PC-3 (cell line): ENCODE measurements around the gene TBC1D14. TPM values are rescaled to one million over a fixed set of nuclear protein-coding genes. Genes with fewer than 3 reads are reported as not detected.

ENCODE experiments used
- ATAC-seq: fragments of 200-7000 bp; cut with Tn5 transposase; 2 replicates; pipeline ENCODE4 v1.9.1; 2020; ENCODE audit warnings: mild to moderate bottlenecking, moderate library complexity
- BruUV-seq: library from RNA; stranded (reverse); fragments of 400-500 nt; replicated peaks from 2 replicates; lab custom pipeline; 2021; lab: Mats Ljungman, UMichigan
- CTCF ChIA-PET: fragments of 300-600 bp; sonication (Branson Sonifier 250); formaldehyde crosslinking; loops from one replicate; lab custom pipeline; 2022; ENCODE audit warnings: antibody characterized with exemption; lab: Charles Lee
- POLR2A ChIA-PET: fragments of 300-600 bp; sonication (Branson Sonifier 250); formaldehyde crosslinking; loops from one replicate; lab custom pipeline; 2022; ENCODE audit warnings: antibody characterized with exemption; ENCODE audit not compliant: unreplicated experiment; lab: Charles Lee
- DNase-seq: peaks from one replicate; pipeline ENCODE4 v3.0.0-alpha.2; 2015
- H2AFZ ChIP-seq: fragments of 300-600 bp; sonication (generic); 2 replicates; pipeline ENCODE4 v1.6.0; 2016; ENCODE audit warnings: antibody characterized with exemption, low read length
- H3F3A ChIP-seq: fragments of 300-600 bp; sonication (generic); one replicate; pipeline ENCODE4 v1.6.0; 2017; ENCODE audit warnings: antibody characterized with exemption, low read length, control low read depth, mild to moderate bottlenecking; ENCODE audit not compliant: unreplicated experiment
- H3K27ac ChIP-seq: fragments of 300-600 bp; sonication (generic); 2 replicates; pipeline ENCODE4 v1.5.1; 2016; ENCODE audit warnings: mild to moderate bottlenecking, low read length
- H3K27me3 ChIP-seq: fragments of 300-600 bp; sonication (generic); 2 replicates; pipeline ENCODE4 v1.6.1; 2016; ENCODE audit warnings: low read length, mixed read lengths
- H3K36me3 ChIP-seq: fragments of 300-600 bp; sonication (generic); 2 replicates; pipeline ENCODE4 v1.6.1; 2016; ENCODE audit warnings: low read depth, mixed run types, low read length, mixed read lengths
- H3K4me1 ChIP-seq: fragments of 300-600 bp; sonication (generic); 2 replicates; pipeline ENCODE4 v1.5.1; 2016; ENCODE audit warnings: low read length; ENCODE audit not compliant: insufficient read depth
- H3K4me2 ChIP-seq: fragments of 300-600 bp; sonication (generic); 2 replicates; pipeline ENCODE4 v1.6.0; 2016; ENCODE audit warnings: low read length
- H3K4me3 ChIP-seq: fragments of 300-600 bp; sonication (generic); 2 replicates; pipeline ENCODE4 v1.5.1; 2016; ENCODE audit warnings: mild to moderate bottlenecking, low read length, mixed read lengths
- H3K79me2 ChIP-seq: fragments of 300-600 bp; sonication (generic); 2 replicates; pipeline ENCODE4 v1.6.1; 2017; ENCODE audit warnings: low read length, mixed read lengths
- H3K9ac ChIP-seq: fragments of 300-600 bp; sonication (generic); 2 replicates; pipeline ENCODE4 v1.6.0; 2016; ENCODE audit warnings: mild to moderate bottlenecking, low read length
- H3K9me2 ChIP-seq: fragments of 300-600 bp; sonication (generic); replicated peaks from 2 replicates; pipeline ENCODE4 v1.6.1; 2016; ENCODE audit warnings: mixed run types, low read length, mixed read lengths
- H3K9me3 ChIP-seq: fragments of 300-600 bp; sonication (generic); 2 replicates; pipeline ENCODE4 v1.6.1; 2016; ENCODE audit warnings: low read length, mixed read lengths
- H4K20me1 ChIP-seq: fragments of 300-600 bp; sonication (generic); 2 replicates; pipeline ENCODE4 v1.6.1; 2016; ENCODE audit warnings: low read length, mixed read lengths
- CTCF ChIP-seq: fragments of 300-600 bp; sonication (generic); conservative IDR thresholded peaks from 2 replicates; pipeline ENCODE4 v1.5.1; 2017; ENCODE audit warnings: antibody characterized with exemption, low read depth, mild to moderate bottlenecking, low read length
- EZH2 ChIP-seq: fragments of 300-600 bp; sonication (generic); IDR thresholded peaks from one replicate; pipeline ENCODE4 v1.6.1; 2017; ENCODE audit warnings: antibody characterized with exemption, mild to moderate bottlenecking, low read length; ENCODE audit not compliant: unreplicated experiment
- EZH2phosphoT487 ChIP-seq: fragments of 300-600 bp; sonication (generic); IDR thresholded peaks from 2 replicates; pipeline ENCODE4 v1.6.1; 2018; ENCODE audit warnings: mild to moderate bottlenecking, antibody characterized with exemption, low read length, borderline replicate concordance
- intact Hi-C: fragments of 100-400 bp; cut with micrococcal nuclease; formaldehyde crosslinking; loops from 2 replicates; pipeline ENCODE4 v1.9.0; 2023
- total RNA-seq: library from RNA; depleted of rRNA; stranded (reverse); fragments of >200 nt; gene quantifications from 2 replicates; pipeline ENCODE4 v1.2.3, GENCODE V29; 2014

The TBC1D14 gene
- total RNA-seq, 1 experiment from 2014 or later: 33.0 TPM

GRCh38 chr4:7014815-7015214 is 105.2 kb downstream of the TBC1D14 start:
- no peak overlapping the region for H3K9ac ChIP-seq
- H3K4me1 ChIP-seq: no peaks in the 10 kb centered on the region
- H3K9me2 ChIP-seq: no peaks in the 10 kb centered on the region
- H3K27ac ChIP-seq: no peak overlapping the region
- ChIA-PET CTCF (no interaction called here), POLR2A (interaction anchor here (0.6 kb wide), 1 partner anchor 24 kb away, joined by 9 read pairs; no protein-coding TSS in a partner anchor)
- no peaks in the 10 kb centered on the region for H3K9me3 ChIP-seq
- H3K27me3 ChIP-seq: no peaks in the 10 kb centered on the region
- H3K36me3 ChIP-seq: peaks cover 12% of the 10 kb centered on the region; the same call in 1 of the 2 replicates
- no peaks in the 10 kb centered on the region for H3K79me2 ChIP-seq
- DNase-seq (no peak), ATAC-seq (no peak)
- no peaks in the 10 kb centered on the region for H3F3A ChIP-seq
- no peak overlapping the region for H2AFZ ChIP-seq
- H4K20me1 ChIP-seq: no peaks in the 10 kb centered on the region
- H3K4me2 ChIP-seq: no peak overlapping the region
- no peak overlapping the region for H3K4me3 ChIP-seq
- no peak for TF ChIP-seq CTCF
- TF ChIP-seq EZH2: no peak
- no peak for TF ChIP-seq EZH2phosphoT487
- intact Hi-C loops: no loop called here
- no TSS peak for BruUV-seq

GRCh38 chr4:7015383-7016035 is 105.9 kb downstream of the TBC1D14 start:
- no peaks in the 10 kb centered on the region for H3K27me3 ChIP-seq
- H3K79me2 ChIP-seq: no peaks in the 10 kb centered on the region
- no peak overlapping the region for H3K4me2 ChIP-seq
- no peak for TF ChIP-seq CTCF
- TF ChIP-seq EZH2: no peak
- TF ChIP-seq EZH2phosphoT487: no peak
- no peaks in the 10 kb centered on the region for H3K4me1 ChIP-seq
- no peak overlapping the region for H3K9ac ChIP-seq
- H3K4me3 ChIP-seq: no peak overlapping the region
- ChIA-PET CTCF (no interaction called here), POLR2A (interaction anchor here (0.6 kb wide), 1 partner anchor 23 kb away, joined by 9 read pairs; no protein-coding TSS in a partner anchor)
- H3K36me3 ChIP-seq: peaks cover 12% of the 10 kb centered on the region; the same call in 1 of the 2 replicates
- intact Hi-C loops: no loop called here
- no peaks in the 10 kb centered on the region for H3F3A ChIP-seq
- ATAC-seq (no peak), DNase-seq (no peak)
- no peak overlapping the region for H2AFZ ChIP-seq
- no peaks in the 10 kb centered on the region for H3K9me2 ChIP-seq
- H3K27ac ChIP-seq: no peak overlapping the region
- no TSS peak for BruUV-seq
- no peaks in the 10 kb centered on the region for H3K9me3 ChIP-seq
- H4K20me1 ChIP-seq: no peaks in the 10 kb centered on the region

- POLR2A ChIA-PET: no interaction called here
- no TSS peak for BruUV-seq
These were observed 106.5 kb downstream of the TBC1D14 start for GRCh38 chr4:7016086-7016485.

More at GRCh38 chr4:7016086-7016485, 106.5 kb downstream of the TBC1D14 start:
- Histone ChIP-seq H3K4me3 (no peak overlapping the region), H2AFZ (no peak overlapping the region), H3K4me1 (no peaks in the 10 kb centered on the region), H3K27ac (no peak overlapping the region), H3K27me3 (no peaks in the 10 kb centered on the region), H3K79me2 (no peaks in the 10 kb centered on the region), H3K9ac (no peak overlapping the region), H3K9me2 (no peaks in the 10 kb centered on the region), H4K20me1 (no peaks in the 10 kb centered on the region), H3F3A (no peaks in the 10 kb centered on the region), H3K36me3 (peaks cover 6% of the 10 kb centered on the region; the same call in 1 of the 2 replicates), H3K4me2 (no peak overlapping the region), H3K9me3 (no peaks in the 10 kb centered on the region)
- CTCF ChIA-PET: no interaction called here
- no peak for ATAC-seq
- TF ChIP-seq EZH2: no peak
- TF ChIP-seq CTCF: no peak
- TF ChIP-seq EZH2phosphoT487: no peak
- no peak for DNase-seq
- intact Hi-C loops: no loop called here
